GM21717 (cell line): ENCODE measurements around the gene EPN2.
"Not testable (repeated sequence)": the region's sequence is repeated elsewhere in the genome, so short reads cannot be mapped to it uniquely, and the experiment has no call there.

Source experiments
- ATAC-seq: cut with Tn5 transposase; IDR thresholded peaks from one replicate; pipeline ENCODE4 v1.9.1; 2021; ENCODE audit warnings: mild to moderate bottlenecking, moderate library complexity; ENCODE audit not compliant: unreplicated experiment

EPN2 gene

GRCh38 chr17:19342611-19343255, 105.6 kb downstream of the EPN2 start:
- ATAC-seq: no peak

- ATAC-seq: no peak
Observed at GRCh38 chr17:19343256-19343630, 106.1 kb downstream of the EPN2 start.

- ATAC-seq: no peak
Observed at GRCh38 chr17:19343671-19344151, 106.5 kb downstream of the EPN2 start.

- no peak for ATAC-seq
Observed at GRCh38 chr17:19344311-19345066, 107.3 kb downstream of the EPN2 start.

- no peak for ATAC-seq
Observed at GRCh38 chr17:19345067-19345460, 107.9 kb downstream of the EPN2 start.

GRCh38 chr17:19345486-19346350, 108.6 kb downstream of the EPN2 start:
- no peak for ATAC-seq

- no peak for ATAC-seq
Observed at GRCh38 chr17:19346351-19347255, 109.4 kb downstream of the EPN2 start.

- no peak for ATAC-seq
Observed at GRCh38 chr17:19347323-19348080, 110.3 kb downstream of the EPN2 start.

- ATAC-seq: no peak
Observed at GRCh38 chr17:19348081-19348650, 111.0 kb downstream of the EPN2 start.

- ATAC-seq: no peak
Observed at GRCh38 chr17:19348806-19349205, 111.6 kb downstream of the EPN2 start.

GRCh38 chr17:19353401-19353800, 116.2 kb downstream of the EPN2 start:
- not testable (repeated sequence) for ATAC-seq

- ATAC-seq: no peak
Observed at GRCh38 chr17:19354748-19355147, 117.6 kb downstream of the EPN2 start.

- ATAC-seq: no peak
Observed at GRCh38 chr17:19357351-19357750, 120.2 kb downstream of the EPN2 start.

GRCh38 chr17:19357761-19358160, 120.6 kb downstream of the EPN2 start:
- no peak for ATAC-seq

- no peak for ATAC-seq
Observed at GRCh38 chr17:19359151-19359550, 122.0 kb downstream of the EPN2 start.

GRCh38 chr17:19359856-19360255, 122.7 kb downstream of the EPN2 start:
- no peak for ATAC-seq

- ATAC-seq: no peak
Observed at GRCh38 chr17:19360772-19361171, 123.6 kb downstream of the EPN2 start.

GRCh38 chr17:19361326-19361725, 124.2 kb downstream of the EPN2 start:
- ATAC-seq: no peak

- no peak for ATAC-seq
Observed at GRCh38 chr17:19361944-19362276, 124.7 kb downstream of the EPN2 start.
